Duodenal mucosa (tissue), 2 donors: Measurements from ENCODE around the gene TMEM200C.

Experiments used
- H3K27ac ChIP-seq: one replicate; pipeline ENCODE4 v1.7.0; 2013; ENCODE audit warnings: low read depth, low read length
- H3K27me3 ChIP-seq, 2 donors: one replicate each; pipeline ENCODE4 v1.7.0; 2013; ENCODE audit warnings: low read length in 2 of 2, control low read depth in 1 of 2; ENCODE audit not compliant: insufficient read depth in 2 of 2, control insufficient read depth in 1 of 2
- H3K36me3 ChIP-seq, 2 donors: one replicate each; pipeline ENCODE4 v1.7.0; 2013; ENCODE audit warnings: low read length in 2 of 2, control low read depth in 1 of 2; ENCODE audit not compliant: insufficient read depth in 2 of 2, control insufficient read depth in 1 of 2
- H3K4me1 ChIP-seq, 2 donors: one replicate each; pipeline ENCODE4 v1.7.0; 2013; ENCODE audit warnings: low read length in 2 of 2, control low read depth in 1 of 2; ENCODE audit not compliant: insufficient read depth in 2 of 2, control insufficient read depth in 1 of 2
- H3K4me3 ChIP-seq, 2 donors: one replicate each; pipeline ENCODE4 v1.7.0; 2013; ENCODE audit warnings: low read length in 2 of 2, low read depth in 1 of 2
- H3K9ac ChIP-seq, 2 donors: one replicate each; pipeline ENCODE4 v1.7.0; 2013; ENCODE audit warnings: low read length in 2 of 2, low read depth in 1 of 2
- H3K9me3 ChIP-seq, 2 donors: one replicate each; pipeline ENCODE4 v1.7.0; 2013; ENCODE audit warnings: low read length in 2 of 2, control low read depth in 1 of 2; ENCODE audit not compliant: control insufficient read depth in 1 of 2

The TMEM200C gene

GRCh38 chr18:5895299-5895875 is at the start of gene TMEM200C:
Gene TMEM200C (minus strand): TSS chr18:5895522. CDS start chr18:5892063, 3,459 bp downstream.
- Histone ChIP-seq H3K9me3 (no peaks in the 10 kb centered on the region), H3K9ac (no peak within 1 kb of the TSS), H3K4me1 (no peaks in the 10 kb centered on the region), H3K4me3 (peak within 1 kb of the TSS; percentile 11 to 55), H3K27ac (no peak within 1 kb of the TSS), H3K27me3 (peaks cover 70% of the 10 kb centered on the region in 2 donors), H3K36me3 (no peaks in the 10 kb centered on the region)

DNA sequence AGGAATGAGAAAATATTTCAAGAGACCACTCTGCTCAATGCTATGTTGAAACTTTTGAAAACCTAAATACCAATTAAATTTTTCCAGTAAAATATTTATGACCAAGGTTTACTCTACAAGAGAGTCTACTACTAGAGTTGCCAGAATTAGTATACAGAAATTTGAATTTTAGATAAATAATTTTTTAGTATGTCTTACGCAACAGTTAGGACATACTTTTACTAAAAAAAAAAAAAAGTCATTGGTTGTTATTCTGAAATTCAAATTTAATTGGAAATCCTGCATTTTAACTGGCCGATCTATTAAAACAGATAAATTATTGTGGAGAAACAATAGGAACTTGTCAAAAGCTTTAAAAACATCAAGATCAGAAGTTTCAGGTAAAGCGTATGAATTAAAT is 49.1 kb upstream of the TMEM200C start:
- Histone ChIP-seq H3K4me1 (no peaks in the 10 kb centered on the region), H3K36me3 (no peaks in the 10 kb centered on the region), H3K9ac (no peak overlapping the region), H3K4me3 (no peak overlapping the region), H3K9me3 (no peaks in the 10 kb centered on the region), H3K27me3 (peaks cover 0 to 16% of the 10 kb centered on the region in 2 donors), H3K27ac (no peak overlapping the region)

DNA sequence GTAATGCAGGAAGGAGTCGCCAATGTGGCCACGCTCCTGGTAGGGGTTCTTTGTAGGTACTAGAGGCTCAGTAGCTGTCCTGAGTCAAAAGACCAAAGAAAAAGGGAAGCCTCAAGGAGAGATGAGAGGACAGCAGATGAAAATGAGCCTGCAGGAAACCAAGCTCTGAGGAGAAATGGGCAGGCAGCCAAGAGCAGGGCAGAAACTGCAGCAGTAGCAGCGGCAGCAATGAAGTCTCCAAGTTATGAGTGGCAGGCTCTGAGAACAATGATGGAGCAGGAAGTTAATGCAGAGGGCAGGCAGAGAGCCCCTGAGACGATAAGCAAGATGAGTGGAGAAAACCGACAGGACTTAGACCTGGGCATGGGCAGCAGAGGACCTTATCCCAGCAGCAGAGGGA is 48.2 kb upstream of the TMEM200C start:
- Histone ChIP-seq H3K4me3 (no peak overlapping the region), H3K4me1 (no peaks in the 10 kb centered on the region), H3K27ac (no peak overlapping the region), H3K27me3 (peaks cover 0 to 16% of the 10 kb centered on the region in 2 donors), H3K9ac (no peak overlapping the region), H3K9me3 (no peaks in the 10 kb centered on the region), H3K36me3 (no peaks in the 10 kb centered on the region)

- Histone ChIP-seq H3K9ac (no peak overlapping the region), H3K27ac (no peak overlapping the region), H3K4me3 (no peak overlapping the region), H3K9me3 (no peaks in the 10 kb centered on the region), H3K36me3 (no peaks in the 10 kb centered on the region), H3K27me3 (peaks cover 0 to 16% of the 10 kb centered on the region in 2 donors), H3K4me1 (no peaks in the 10 kb centered on the region)
These were observed 47.3 kb upstream of the TMEM200C start for GRCh38 chr18:5942591-5942990.

- no peaks in the 10 kb centered on the region for H3K9me3 ChIP-seq
These were observed 46.6 kb upstream of the TMEM200C start for GRCh38 chr18:5941890-5942289.

DNA sequence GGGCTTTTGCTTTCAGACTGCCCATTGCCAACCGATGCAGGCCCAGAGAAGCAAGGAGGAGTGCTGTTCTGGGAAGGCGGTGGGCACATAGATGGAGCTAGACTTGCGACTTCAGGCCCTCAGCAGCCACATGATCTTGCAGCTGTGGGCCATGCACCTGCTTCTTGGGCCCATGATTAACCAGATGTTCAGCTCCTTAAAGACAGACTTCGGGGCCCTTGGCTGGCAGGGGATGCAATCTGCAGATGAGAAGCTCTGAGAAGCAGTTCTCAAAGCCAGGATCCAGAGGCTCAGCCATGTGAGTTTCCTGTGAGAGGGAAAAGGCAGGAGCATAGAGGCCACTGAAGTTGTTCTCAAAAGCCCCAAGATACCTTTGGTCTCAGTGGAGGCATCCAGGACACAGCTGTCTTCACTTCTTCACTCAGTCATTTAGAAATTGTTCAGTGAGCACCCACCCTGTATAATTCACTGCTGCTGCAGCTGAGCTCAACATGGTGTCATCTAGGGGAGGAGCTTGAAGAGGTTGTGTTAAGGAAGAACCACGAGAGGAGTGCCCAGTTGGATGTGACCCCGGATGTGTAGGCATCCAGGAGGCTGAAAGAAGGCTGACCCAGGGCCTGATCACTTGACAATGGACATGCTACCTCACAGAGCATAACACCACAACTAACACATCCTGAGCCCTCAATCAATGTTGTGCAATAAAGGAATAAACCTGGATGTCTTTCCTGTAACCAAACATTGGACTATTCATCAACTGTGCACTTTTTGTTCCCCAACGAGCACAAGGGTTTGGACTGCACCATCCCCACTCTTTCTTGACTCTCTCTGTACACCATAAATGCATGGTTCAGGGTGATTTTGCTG is 44.7 kb upstream of the TMEM200C start:
- H3K4me1 ChIP-seq = no peaks in the 10 kb centered on the region
- H3K27ac ChIP-seq = no peak overlapping the region
- peaks cover 0 to 16% of the 10 kb centered on the region in 2 donors for H3K27me3 ChIP-seq
- H3K4me3 ChIP-seq = no peak overlapping the region
- H3K9me3 ChIP-seq = no peaks in the 10 kb centered on the region
- H3K36me3 ChIP-seq = no peaks in the 10 kb centered on the region
- no peak overlapping the region for H3K9ac ChIP-seq

More at GRCh38 chr18:5941890-5942289, 46.6 kb upstream of the TMEM200C start:
- Histone ChIP-seq H3K4me1 (no peaks in the 10 kb centered on the region), H3K4me3 (no peak overlapping the region), H3K27me3 (peaks cover 0 to 16% of the 10 kb centered on the region in 2 donors), H3K27ac (no peak overlapping the region), H3K9ac (no peak overlapping the region), H3K36me3 (no peaks in the 10 kb centered on the region)

DNA sequence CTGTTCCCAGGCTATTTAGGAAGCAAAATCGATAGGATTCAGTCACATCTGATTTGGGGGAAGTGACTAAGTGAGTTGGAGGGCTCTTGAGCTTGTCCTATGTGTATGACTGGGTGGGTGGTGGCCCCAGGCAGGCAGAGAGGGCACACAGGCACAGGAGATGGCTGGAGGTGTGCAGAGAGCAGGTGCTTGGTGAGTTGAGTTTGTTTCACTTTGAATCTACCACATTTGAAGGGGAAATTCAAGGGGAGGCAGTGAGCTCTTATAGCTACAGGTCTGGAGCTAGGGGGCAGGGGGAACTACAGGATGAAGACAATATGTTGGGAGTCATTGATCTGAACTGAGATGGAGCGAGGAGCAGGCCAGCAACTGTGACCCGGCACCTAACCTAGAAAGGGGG is 42.5 kb upstream of the TMEM200C start:
- H3K27ac ChIP-seq = no peak overlapping the region
- H3K4me1 ChIP-seq = no peaks in the 10 kb centered on the region

GRCh38 chr18:5937121-5937520 is 41.8 kb upstream of the TMEM200C start:
- Histone ChIP-seq H3K9ac (no peak overlapping the region), H3K9me3 (no peaks in the 10 kb centered on the region), H3K27ac (no peak overlapping the region), H3K27me3 (peaks cover 0 to 6% of the 10 kb centered on the region in 2 donors), H3K4me3 (no peak overlapping the region), H3K36me3 (no peaks in the 10 kb centered on the region), H3K4me1 (no peaks in the 10 kb centered on the region)

More for the DNA sequence above, 42.5 kb upstream of the TMEM200C start:
- Histone ChIP-seq H3K4me3 (no peak overlapping the region), H3K9ac (no peak overlapping the region), H3K27me3 (peaks cover 0 to 7% of the 10 kb centered on the region in 2 donors), H3K36me3 (no peaks in the 10 kb centered on the region), H3K9me3 (no peaks in the 10 kb centered on the region)

DNA sequence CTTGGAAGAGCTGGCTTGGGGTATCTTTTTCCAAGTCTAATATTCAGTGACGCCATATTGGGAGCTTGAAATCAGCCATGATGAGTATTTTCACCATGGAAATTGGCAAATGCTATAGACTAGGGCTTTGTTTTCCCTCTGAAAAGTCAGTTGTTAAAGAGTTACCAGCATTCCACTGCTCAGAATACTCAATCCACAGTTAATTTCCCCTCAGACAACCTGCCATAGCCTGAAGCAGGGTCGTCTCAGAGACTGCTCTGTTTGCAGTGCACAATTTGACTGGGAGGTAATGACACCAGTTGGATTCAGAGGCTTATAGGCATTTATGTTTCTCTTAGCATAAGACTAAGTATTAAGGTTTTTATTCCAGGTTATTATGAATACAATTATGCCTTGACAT is 35.5 kb upstream of the TMEM200C start:
- Histone ChIP-seq H3K9ac (no peak overlapping the region), H3K36me3 (no peaks in the 10 kb centered on the region), H3K4me1 (no peaks in the 10 kb centered on the region), H3K4me3 (no peak overlapping the region), H3K27ac (no peak overlapping the region), H3K9me3 (no peaks in the 10 kb centered on the region), H3K27me3 (no peaks in the 10 kb centered on the region)

GRCh38 chr18:5918205-5918858 is 23.0 kb upstream of the TMEM200C start:
- H3K27me3 ChIP-seq = peaks cover 2 to 4% of the 10 kb centered on the region in 2 donors
- H3K9me3 ChIP-seq = no peaks in the 10 kb centered on the region
- no peak overlapping the region for H3K4me3 ChIP-seq
- H3K27ac ChIP-seq = no peak overlapping the region
- no peaks in the 10 kb centered on the region for H3K36me3 ChIP-seq
- H3K9ac ChIP-seq = no peak overlapping the region
- no peaks in the 10 kb centered on the region for H3K4me1 ChIP-seq
